Measurements from ENCODE around the gene PPL. TPM values are rescaled to one million over a fixed set of nuclear protein-coding genes. Genes with fewer than 3 reads are reported as not detected.
A peak's percentile ranks its signal among the peaks of the same experiment; 100 is the strongest.

The PPL gene
- polyA plus RNA-seq, 3 donors, result 0.02 TPM; not detected in 2

DNA sequence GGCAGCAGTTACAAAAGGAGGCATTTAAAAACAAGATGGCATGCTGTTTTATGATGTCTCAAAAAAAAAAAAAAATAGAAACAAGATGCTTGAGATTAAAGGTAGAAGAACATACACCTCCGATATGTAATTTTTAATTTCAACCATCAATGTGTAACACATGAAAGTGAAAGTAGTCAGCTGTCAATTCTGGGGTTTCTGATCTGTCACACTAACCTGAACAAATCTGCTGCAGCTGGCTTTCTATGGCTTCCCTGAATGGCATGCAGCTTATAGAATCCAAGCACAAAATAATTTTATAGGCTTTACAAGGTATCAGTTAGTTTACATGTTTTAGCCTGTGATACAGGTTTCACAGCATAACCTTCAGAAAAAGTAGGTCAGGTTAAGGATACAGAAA is 103.4 kb downstream of the PPL start:
- no CpG with 5 or more reads among the region's 1 CpG for WGBS (ENCODE audit: insufficient coverage)
- Histone ChIP-seq H3K4me3 (replicated peaks in 1 of 3; ENCODE audit: low read depth in 2 of 3, low read length in 3 of 3) (no peak overlapping the region), H3K27ac (ENCODE audit: low read depth in 1 of 2, low read length in 2 of 2) (peak overlapping the region in 1 of 2 donors; percentile 20), H3K27me3 (ENCODE audit: control insufficient read depth in 2 of 2, insufficient read depth in 2 of 2, low read length in 2 of 2) (no peaks in the 10 kb centered on the region), H3K4me2 (replicated peaks; ENCODE audit: extremely low read depth, low read length, poor library complexity, severe bottlenecking) (no peak overlapping the region), H4K20me1 (ENCODE audit: insufficient read depth, low read length) (peaks cover 56% of the 10 kb centered on the region), H3K4me1 (ENCODE audit: control insufficient read depth in 1 of 2, insufficient read depth in 2 of 2, low read length in 2 of 2) (no peaks in the 10 kb centered on the region), H3K79me2 (ENCODE audit: insufficient read depth, low read length) (peaks cover 43% of the 10 kb centered on the region), H3K36me3 (replicated peaks in 1 of 2; ENCODE audit: control insufficient read depth in 1 of 2, insufficient read depth in 2 of 2, low read length in 2 of 2) (peaks cover 88 to 97% of the 10 kb centered on the region in 2 donors), H2AFZ (ENCODE audit: insufficient read depth, low read depth, low read length, poor library complexity, severe bottlenecking) (no peak overlapping the region), H3K9ac (ENCODE audit: insufficient read depth, low read length, poor library complexity, severe bottlenecking) (no peak overlapping the region), H3K9me3 (replicated peaks in 1 of 2; ENCODE audit: control insufficient read depth in 1 of 2, insufficient read depth in 1 of 2, low read length in 2 of 2) (no peaks in the 10 kb centered on the region)
- H3K9me3 Mint-ChIP-seq, result peaks cover 0 to 1% (median 0%) of the 10 kb centered on the region in 7 donors
- no peak overlapping the region for H3K27ac Mint-ChIP-seq
- intact Hi-C loops (cut with micrococcal nuclease), result no loop called here
- peaks cover 0 to 2% (median 0%) of the 10 kb centered on the region in 3 donors for H3K27me3 Mint-ChIP-seq (ENCODE audit: low read depth in 3 of 3)
- TF ChIP-seq, protein P1, sequence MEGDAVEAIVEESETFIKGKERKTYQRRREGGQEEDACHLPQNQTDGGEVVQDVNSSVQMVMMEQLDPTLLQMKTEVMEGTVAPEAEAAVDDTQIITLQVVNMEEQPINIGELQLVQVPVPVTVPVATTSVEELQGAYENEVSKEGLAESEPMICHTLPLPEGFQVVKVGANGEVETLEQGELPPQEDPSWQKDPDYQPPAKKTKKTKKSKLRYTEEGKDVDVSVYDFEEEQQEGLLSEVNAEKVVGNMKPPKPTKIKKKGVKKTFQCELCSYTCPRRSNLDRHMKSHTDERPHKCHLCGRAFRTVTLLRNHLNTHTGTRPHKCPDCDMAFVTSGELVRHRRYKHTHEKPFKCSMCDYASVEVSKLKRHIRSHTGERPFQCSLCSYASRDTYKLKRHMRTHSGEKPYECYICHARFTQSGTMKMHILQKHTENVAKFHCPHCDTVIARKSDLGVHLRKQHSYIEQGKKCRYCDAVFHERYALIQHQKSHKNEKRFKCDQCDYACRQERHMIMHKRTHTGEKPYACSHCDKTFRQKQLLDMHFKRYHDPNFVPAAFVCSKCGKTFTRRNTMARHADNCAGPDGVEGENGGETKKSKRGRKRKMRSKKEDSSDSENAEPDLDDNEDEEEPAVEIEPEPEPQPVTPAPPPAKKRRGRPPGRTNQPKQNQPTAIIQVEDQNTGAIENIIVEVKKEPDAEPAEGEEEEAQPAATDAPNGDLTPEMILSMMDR (IDR thresholded peaks at IDR 0.05), result no peak
- peaks cover 4% of the 10 kb centered on the region for H3K4me1 Mint-ChIP-seq
- H3K36me3 Mint-ChIP-seq, result peaks cover 76 to 96% of the 10 kb centered on the region in 2 donors
- no peak overlapping the region for H3K4me3 Mint-ChIP-seq
- no peak for DNase-seq

DNA sequence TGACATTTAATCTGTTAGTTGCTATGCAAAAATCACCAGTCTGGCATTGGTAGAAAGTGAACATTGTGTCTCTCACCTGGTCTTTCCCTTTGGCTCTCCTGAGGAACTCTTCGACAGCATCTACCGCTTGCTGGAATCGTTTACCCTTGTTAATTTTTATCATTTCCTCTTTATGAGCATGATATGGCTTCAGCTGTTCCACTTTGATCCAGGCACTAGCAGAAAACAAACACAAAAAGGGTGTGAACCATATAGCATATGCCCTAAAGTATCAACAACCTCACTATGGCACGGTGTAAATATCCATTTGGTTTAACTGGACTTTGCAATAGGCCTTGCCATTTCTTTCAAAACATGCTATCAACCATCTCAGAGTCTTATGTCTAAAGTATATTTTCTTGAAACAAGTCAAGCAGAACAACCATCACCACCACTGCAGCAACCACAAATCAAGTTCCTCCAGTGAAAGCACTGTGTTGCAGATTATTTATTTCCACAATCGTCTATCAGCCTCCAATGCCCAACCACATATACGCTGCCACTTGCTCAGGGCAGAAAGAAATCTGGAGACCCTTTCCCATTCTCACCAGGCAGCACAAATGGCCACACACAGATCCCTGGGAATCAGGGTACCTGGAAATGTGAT is 104.1 kb downstream of the PPL start:
- no peak overlapping the region for H3K9ac ChIP-seq (ENCODE audit: insufficient read depth, low read length, poor library complexity, severe bottlenecking)

More for the DNA sequence above, 104.1 kb downstream of the PPL start:
- Mint-ChIP-seq H3K27me3 (ENCODE audit: low read depth in 3 of 3) (peaks cover 0 to 2% (median 0%) of the 10 kb centered on the region in 3 donors), H3K27ac (peak overlapping the region in 2 of 7 donors; percentile 35 to 57), H3K4me1 (peaks cover 4% of the 10 kb centered on the region), H3K9me3 (peaks cover 0 to 3% (median 0%) of the 10 kb centered on the region in 7 donors), H3K36me3 (peaks cover 75 to 96% of the 10 kb centered on the region in 2 donors), H3K4me3 (no peak overlapping the region)
- Histone ChIP-seq H3K4me3 (replicated peaks in 1 of 3; ENCODE audit: low read depth in 2 of 3, low read length in 3 of 3) (no peak overlapping the region), H3K36me3 (replicated peaks in 1 of 2; ENCODE audit: control insufficient read depth in 1 of 2, insufficient read depth in 2 of 2, low read length in 2 of 2) (peaks cover 85 to 97% of the 10 kb centered on the region in 2 donors), H4K20me1 (ENCODE audit: insufficient read depth, low read length) (peaks cover 60% of the 10 kb centered on the region), H3K4me2 (replicated peaks; ENCODE audit: extremely low read depth, low read length, poor library complexity, severe bottlenecking) (no peak overlapping the region), H3K9me3 (replicated peaks in 1 of 2; ENCODE audit: control insufficient read depth in 1 of 2, insufficient read depth in 1 of 2, low read length in 2 of 2) (no peaks in the 10 kb centered on the region), H3K27me3 (ENCODE audit: control insufficient read depth in 2 of 2, insufficient read depth in 2 of 2, low read length in 2 of 2) (no peaks in the 10 kb centered on the region), H2AFZ (ENCODE audit: insufficient read depth, low read depth, low read length, poor library complexity, severe bottlenecking) (no peak overlapping the region), H3K4me1 (ENCODE audit: control insufficient read depth in 1 of 2, insufficient read depth in 2 of 2, low read length in 2 of 2) (no peaks in the 10 kb centered on the region), H3K79me2 (ENCODE audit: insufficient read depth, low read length) (peaks cover 43% of the 10 kb centered on the region), H3K27ac (ENCODE audit: low read depth in 1 of 2, low read length in 2 of 2) (peak overlapping the region in 1 of 2 donors; percentile 20)
- WGBS (ENCODE audit: insufficient coverage), result 90% methylated on average over 3 of the region's 6 CpGs
- intact Hi-C loops (cut with micrococcal nuclease), result no loop called here
- DNase-seq, result no peak
- TF ChIP-seq, protein P1 (IDR thresholded peaks at IDR 0.05), result no peak

Other genes starting within 250 kb of the PPL start
- gene NUDT16L1, start 243.6 kb downstream of the PPL start, polyA plus RNA-seq, result 10 to 100 TPM; 40.0 to 62.7 (median 41.1) TPM
- gene ANKS3, start 202.9 kb downstream of the PPL start, polyA plus RNA-seq, result 10 to 100 TPM in 1 of 3 donors, under 1 TPM in 2; 0.59 to 13.7 (median 0.95) TPM
- under 1 TPM in 2 of 3 donors, not detected in 1; 0.04 to 0.36 TPM for gene DNAAF8, start 202.6 kb downstream of the PPL start, polyA plus RNA-seq
- gene ZNF500, start 170.0 kb downstream of the PPL start, polyA plus RNA-seq, result 1 to 10 TPM; 2.4 to 5.6 (median 5.2) TPM
- not detected for gene SEPTIN12, start 148.8 kb downstream of the PPL start, polyA plus RNA-seq
- gene SMIM22, start 141.8 kb downstream of the PPL start, polyA plus RNA-seq, result not detected
- gene ROGDI, start 134.5 kb downstream of the PPL start, polyA plus RNA-seq, result 100 to 1,000 TPM in 1 of 3 donors, 10 to 100 TPM in 2; 40.9 to 126 (median 54.4) TPM
- 10 to 100 TPM; 34.2 to 41.9 (median 39.3) TPM for gene GLYR1, start 89.9 kb downstream of the PPL start, polyA plus RNA-seq
- gene UBN1, start 89.7 kb downstream of the PPL start, polyA plus RNA-seq, result 10 to 100 TPM in 1 of 3 donors, 1 to 10 TPM in 2; 5.3 to 24.5 (median 7.3) TPM
- under 1 TPM in 1 of 3 donors, not detected in 2; 0.03 TPM for gene SEC14L5, start 21.2 kb upstream of the PPL start, polyA plus RNA-seq
- 10 to 100 TPM; 44.1 to 51.5 (median 44.9) TPM for gene NAGPA, start 96.8 kb upstream of the PPL start, polyA plus RNA-seq
- not detected for gene C16orf89, start 128.8 kb upstream of the PPL start, polyA plus RNA-seq
- 10 to 100 TPM in 2 of 3 donors, 1 to 10 TPM in 1; 9.3 to 31.0 (median 25.2) TPM for gene ALG1, start 134.7 kb upstream of the PPL start, polyA plus RNA-seq
- 1 to 10 TPM; 4.6 to 6.8 (median 5.5) TPM for gene EEF2KMT, start 160.6 kb upstream of the PPL start, polyA plus RNA-seq